ENCODE results near the gene TMEM30A.
A peak's percentile ranks its signal among the peaks of the same experiment; 100 is the strongest.

The TMEM30A gene

DNA sequence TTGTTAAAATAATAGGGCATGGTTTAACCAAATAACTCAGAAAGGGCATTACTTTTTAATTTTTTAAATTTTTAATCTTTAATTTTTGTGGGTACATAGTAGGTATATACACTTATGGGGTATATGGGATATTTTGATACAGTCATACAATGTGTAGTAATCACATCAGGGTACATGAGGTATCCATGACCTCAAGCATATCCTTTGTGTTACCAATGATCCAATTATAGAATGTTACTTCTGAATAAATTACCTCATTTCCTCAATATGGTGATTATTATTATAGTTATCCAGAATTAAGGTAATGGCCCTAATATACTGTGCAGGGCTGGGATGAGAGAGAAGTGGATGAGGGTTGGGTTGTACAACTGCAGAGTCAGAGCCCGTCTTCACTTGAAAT, 45.1 kb upstream of the TMEM30A start:
- POLR2A ChIA-PET, result no interaction called here
- Histone ChIP-seq H3K9me3 (ENCODE audit: control insufficient read depth, insufficient read depth, low read depth, low read length) (no peaks in the 10 kb centered on the region), H3K36me3 (ENCODE audit: control insufficient read depth in 2 of 2, insufficient read depth in 1 of 2, low read length in 2 of 2) (no peaks in the 10 kb centered on the region), H3K4me3 (ENCODE audit: low read depth, low read length) (no peak overlapping the region), H3K27ac (ENCODE audit: extremely low read depth, low read depth, low read length) (no peak overlapping the region), H3K4me1 (ENCODE audit: control insufficient read depth, insufficient read depth, low read length) (peaks cover 11% of the 10 kb centered on the region)
- TF ChIP-seq, protein P1, sequence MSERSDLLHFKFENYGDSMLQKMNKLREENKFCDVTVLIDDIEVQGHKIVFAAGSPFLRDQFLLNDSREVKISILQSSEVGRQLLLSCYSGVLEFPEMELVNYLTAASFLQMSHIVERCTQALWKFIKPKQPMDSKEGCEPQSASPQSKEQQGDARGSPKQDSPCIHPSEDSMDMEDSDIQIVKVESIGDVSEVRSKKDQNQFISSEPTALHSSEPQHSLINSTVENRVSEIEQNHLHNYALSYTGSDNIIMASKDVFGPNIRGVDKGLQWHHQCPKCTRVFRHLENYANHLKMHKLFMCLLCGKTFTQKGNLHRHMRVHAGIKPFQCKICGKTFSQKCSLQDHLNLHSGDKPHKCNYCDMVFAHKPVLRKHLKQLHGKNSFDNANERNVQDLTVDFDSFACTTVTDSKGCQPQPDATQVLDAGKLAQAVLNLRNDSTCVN (tag by site-specific recombination; optimal IDR thresholded peaks at IDR 0.05), result no peak
- no peak for TF ChIP-seq ZBTB21 (tag by site-specific recombination; IDR thresholded peaks at IDR 0.05)
- no peak for TF ChIP-seq ZNF530 (tag by site-specific recombination; IDR thresholded peaks at IDR 0.05; ENCODE audit: low read depth)
- TF ChIP-seq EGR2 (tag by site-specific recombination; IDR thresholded peaks at IDR 0.05; ENCODE audit: low read depth), result no peak
- no peak for TF ChIP-seq ELK4 (IDR thresholded peaks at IDR 0.05; ENCODE audit: borderline replicate concordance, low read depth, low read length)
- no peak for TF ChIP-seq ZNF501 (tag by site-specific recombination; IDR thresholded peaks at IDR 0.05)
- no peak for TF ChIP-seq ZSCAN23 (tag by site-specific recombination; IDR thresholded peaks at IDR 0.05)
- CTCF ChIA-PET, result interaction anchor here (0.7 to 2.1 kb wide), 2 partner anchors 19 to 32 kb away, joined by 3 to 10 read pairs; no protein-coding TSS in a partner anchor

DNA sequence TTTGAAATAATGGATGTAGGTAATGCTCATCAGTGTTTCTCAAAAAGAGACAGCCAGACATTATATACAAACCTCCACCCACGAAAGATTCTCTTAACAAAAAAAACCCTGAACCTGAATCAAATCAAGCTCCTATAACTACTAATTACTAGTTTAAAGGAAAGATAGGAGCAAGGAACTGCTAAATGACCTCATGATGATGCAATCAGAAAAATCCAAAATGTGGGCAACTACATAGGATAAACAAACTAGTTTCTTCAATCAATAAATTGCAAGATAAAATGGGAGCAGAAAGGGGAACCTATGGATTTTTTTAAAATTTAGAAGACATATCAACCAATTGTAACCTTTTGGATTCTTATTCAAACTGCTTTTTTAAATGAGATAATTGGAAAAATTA, 43.2 kb upstream of the TMEM30A start:
- H3K4me1 ChIP-seq (ENCODE audit: control insufficient read depth, insufficient read depth, low read length), result no peaks in the 10 kb centered on the region
- POLR2A ChIA-PET, result no interaction called here

More for the DNA sequence above, 43.2 kb upstream of the TMEM30A start:
- CTCF ChIA-PET, result no interaction called here
- no peaks in the 10 kb centered on the region for H3K36me3 ChIP-seq (ENCODE audit: control insufficient read depth in 2 of 2, insufficient read depth in 1 of 2, low read length in 2 of 2)
- TF ChIP-seq ZNF561 (tag by site-specific recombination; IDR thresholded peaks at IDR 0.05; ENCODE audit: borderline replicate concordance) (no peak), ZNF335 (tag by site-specific recombination; conservative IDR thresholded peaks at IDR 0.05) (0 out of 2 replicates have a peak, but pooled peaks have one; percentile 21), ZNF514 (tag by site-specific recombination; IDR thresholded peaks at IDR 0.05) (no peak), ZNF596 (tag by site-specific recombination; IDR thresholded peaks at IDR 0.05) (no peak), ELK4 (IDR thresholded peaks at IDR 0.05; ENCODE audit: borderline replicate concordance, low read depth, low read length) (no peak), IKZF3 (tag by site-specific recombination; IDR thresholded peaks at IDR 0.05) (no peak), ZNF629 (tag by site-specific recombination; IDR thresholded peaks at IDR 0.05) (0 out of 2 replicates have a peak, but pooled peaks have one; percentile 25), SP7 (tag by site-specific recombination; IDR thresholded peaks at IDR 0.05) (peak; percentile 30; the same call in 1 of the 2 replicates), ZNF221 (tag by site-specific recombination; IDR thresholded peaks at IDR 0.05; ENCODE audit: borderline replicate concordance) (no peak)
- TF ChIP-seq, protein P2, sequence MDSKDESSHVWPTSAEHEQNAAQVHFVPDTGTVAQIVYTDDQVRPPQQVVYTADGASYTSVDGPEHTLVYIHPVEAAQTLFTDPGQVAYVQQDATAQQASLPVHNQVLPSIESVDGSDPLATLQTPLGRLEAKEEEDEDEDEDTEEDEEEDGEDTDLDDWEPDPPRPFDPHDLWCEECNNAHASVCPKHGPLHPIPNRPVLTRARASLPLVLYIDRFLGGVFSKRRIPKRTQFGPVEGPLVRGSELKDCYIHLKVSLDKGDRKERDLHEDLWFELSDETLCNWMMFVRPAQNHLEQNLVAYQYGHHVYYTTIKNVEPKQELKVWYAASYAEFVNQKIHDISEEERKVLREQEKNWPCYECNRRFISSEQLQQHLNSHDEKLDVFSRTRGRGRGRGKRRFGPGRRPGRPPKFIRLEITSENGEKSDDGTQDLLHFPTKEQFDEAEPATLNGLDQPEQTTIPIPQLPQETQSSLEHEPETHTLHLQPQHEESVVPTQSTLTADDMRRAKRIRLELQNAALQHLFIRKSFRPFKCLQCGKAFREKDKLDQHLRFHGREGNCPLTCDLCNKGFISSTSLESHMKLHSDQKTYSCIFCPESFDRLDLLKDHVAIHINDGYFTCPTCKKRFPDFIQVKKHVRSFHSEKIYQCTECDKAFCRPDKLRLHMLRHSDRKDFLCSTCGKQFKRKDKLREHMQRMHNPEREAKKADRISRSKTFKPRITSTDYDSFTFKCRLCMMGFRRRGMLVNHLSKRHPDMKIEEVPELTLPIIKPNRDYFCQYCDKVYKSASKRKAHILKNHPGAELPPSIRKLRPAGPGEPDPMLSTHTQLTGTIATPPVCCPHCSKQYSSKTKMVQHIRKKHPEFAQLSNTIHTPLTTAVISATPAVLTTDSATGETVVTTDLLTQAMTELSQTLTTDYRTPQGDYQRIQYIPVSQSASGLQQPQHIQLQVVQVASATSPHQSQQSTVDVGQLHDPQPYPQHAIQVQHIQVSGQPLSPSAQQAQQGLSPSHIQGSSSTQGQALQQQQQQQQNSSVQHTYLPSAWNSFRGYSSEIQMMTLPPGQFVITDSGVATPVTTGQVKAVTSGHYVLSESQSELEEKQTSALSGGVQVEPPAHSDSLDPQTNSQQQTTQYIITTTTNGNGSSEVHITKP (tag by site-specific recombination; IDR thresholded peaks at IDR 0.05), result no peak
- TF ChIP-seq, protein P3, sequence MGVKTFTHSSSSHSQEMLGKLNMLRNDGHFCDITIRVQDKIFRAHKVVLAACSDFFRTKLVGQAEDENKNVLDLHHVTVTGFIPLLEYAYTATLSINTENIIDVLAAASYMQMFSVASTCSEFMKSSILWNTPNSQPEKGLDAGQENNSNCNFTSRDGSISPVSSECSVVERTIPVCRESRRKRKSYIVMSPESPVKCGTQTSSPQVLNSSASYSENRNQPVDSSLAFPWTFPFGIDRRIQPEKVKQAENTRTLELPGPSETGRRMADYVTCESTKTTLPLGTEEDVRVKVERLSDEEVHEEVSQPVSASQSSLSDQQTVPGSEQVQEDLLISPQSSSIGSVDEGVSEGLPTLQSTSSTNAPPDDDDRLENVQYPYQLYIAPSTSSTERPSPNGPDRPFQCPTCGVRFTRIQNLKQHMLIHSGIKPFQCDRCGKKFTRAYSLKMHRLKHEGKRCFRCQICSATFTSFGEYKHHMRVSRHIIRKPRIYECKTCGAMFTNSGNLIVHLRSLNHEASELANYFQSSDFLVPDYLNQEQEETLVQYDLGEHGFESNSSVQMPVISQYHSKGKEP (tag by site-specific recombination; IDR thresholded peaks at IDR 0.05), result no peak
- no peaks in the 10 kb centered on the region for H3K9me3 ChIP-seq (ENCODE audit: control insufficient read depth, insufficient read depth, low read depth, low read length)
- H3K4me3 ChIP-seq (ENCODE audit: low read depth, low read length), result no peak overlapping the region
- no peak overlapping the region for H3K27ac ChIP-seq (ENCODE audit: extremely low read depth, low read depth, low read length)

Data from HEK293 (cell line).